Liver (tissue), 9 donors: ENCODE results near the gene IQSEC3. TPM values are rescaled to one million over a fixed set of nuclear protein-coding genes. Genes with fewer than 3 reads are reported as not detected.
"Not testable (repeated sequence)": the region's sequence is repeated elsewhere in the genome, so short reads cannot be mapped to it uniquely, and the experiment has no call there.

Experiments
- DNase-seq: peaks from one replicate; pipeline ENCODE4 v3.0.0-alpha.2; 2017; ENCODE audit warnings: low spot score
- H3K27ac ChIP-seq, 2 donors: one replicate each; pipeline ENCODE4 v1.7.0; 2013; ENCODE audit warnings: inconsistent platforms in 2 of 2, low read length in 2 of 2, control low read depth in 1 of 2, low read depth in 1 of 2, mild to moderate bottlenecking in 1 of 2
- H3K27me3 ChIP-seq, 4 donors: one replicate each; pipeline versions ENCODE4 v1.6.1 to v1.7.0; 2013; ENCODE audit warnings: low read length in 3 of 4, inconsistent platforms in 1 of 4, mild to moderate bottlenecking in 1 of 4, moderate library complexity in 1 of 4; ENCODE audit not compliant: control insufficient read depth in 4 of 4, insufficient read depth in 4 of 4
- H3K36me3 ChIP-seq, 4 donors: one replicate each; pipeline versions ENCODE4 v1.6.1 to v1.7.0; 2013; ENCODE audit warnings: low read length in 3 of 4, mild to moderate bottlenecking in 3 of 4, low read depth in 1 of 4, moderate library complexity in 1 of 4; ENCODE audit not compliant: control insufficient read depth in 4 of 4, insufficient read depth in 3 of 4
- H3K4me1 ChIP-seq, 4 donors: one replicate each; pipeline versions ENCODE4 v1.6.1 to v1.7.0; 2013; ENCODE audit warnings: low read length in 3 of 4, mild to moderate bottlenecking in 3 of 4, moderate library complexity in 1 of 4; ENCODE audit not compliant: control insufficient read depth in 4 of 4, insufficient read depth in 4 of 4
- H3K4me3 ChIP-seq, 3 donors: one replicate each; pipeline versions ENCODE4 v1.6.1 to v1.7.0; 2013; ENCODE audit warnings: low read length in 3 of 3, control low read depth in 1 of 3, low read depth in 1 of 3, mild to moderate bottlenecking in 1 of 3
- H3K9ac ChIP-seq, 2 donors: one replicate each; pipeline ENCODE4 v1.7.0; 2013; ENCODE audit warnings: low read length in 2 of 2, mild to moderate bottlenecking in 2 of 2, moderate library complexity in 2 of 2, control low read depth in 1 of 2, low read depth in 1 of 2
- H3K9me3 ChIP-seq, 4 donors: one replicate each; pipeline versions ENCODE4 v1.6.1 to v1.7.0; 2013; ENCODE audit warnings: low read length in 3 of 4; ENCODE audit not compliant: control insufficient read depth in 4 of 4
- HNF4A ChIP-seq, 2 donors: conservative IDR thresholded peaks; 2 replicates each; pipeline ENCODE4 v1.6.1; 2016; ENCODE audit warnings: antibody characterized with exemption in 2 of 2, mild to moderate bottlenecking in 2 of 2
- HNF4G ChIP-seq: IDR thresholded peaks from 2 replicates; pipeline ENCODE4 v1.6.1; 2016; ENCODE audit warnings: antibody characterized with exemption
- RXRA ChIP-seq, 2 donors: IDR thresholded peaks; 2 replicates each; pipeline ENCODE4 v1.6.1; 2017 to 2018; ENCODE audit warnings: antibody characterized with exemption in 2 of 2, mild to moderate bottlenecking in 1 of 2
- TAF1 ChIP-seq: conservative IDR thresholded peaks from 2 replicates; pipeline ENCODE4 v1.6.1; 2016; ENCODE audit warnings: antibody characterized with exemption, mild to moderate bottlenecking
- YY1 ChIP-seq: IDR thresholded peaks from 2 replicates; pipeline ENCODE4 v1.6.1; 2016; ENCODE audit warnings: antibody characterized with exemption, mild to moderate bottlenecking
- ZBTB33 ChIP-seq: IDR thresholded peaks from 2 replicates; pipeline ENCODE4 v1.6.1; 2016; ENCODE audit warnings: antibody characterized with exemption
- WGBS: extraction: QIAGEN DNeasy Blood & Tissue Kit; methylation state at CpG from one replicate; pipeline ENCODE4 v1.1.7; 2013; 5-methylcytosine and 5-hydroxymethylcytosine counted together
- polyA plus RNA-seq, 2 donors: library from polyadenylated mRNA; stranded (reverse) in 1 of 2; unstranded in 1 of 2; fragments of 200-250 nt in 1 of 2; fragments of >200 nt in 1 of 2; fragmentation: Nextera tagmentation in 1 of 2; extraction: Ambion mirVana in 1 of 2; gene quantifications; one replicate each; pipeline versions ENCODE4 v1.2.1 to v1.2.3, GENCODE V29; 2013 to 2015
- total RNA-seq, 2 donors: library from RNA; depleted of rRNA; stranded (reverse); fragments of >200 nt; gene quantifications; one replicate each; pipeline ENCODE4 v1.2.3, GENCODE V29; 2014
- TF ChIP-seq, protein P1 (sequence below): IDR thresholded peaks from 2 replicates; pipeline ENCODE4 v1.6.1; 2016; ENCODE audit warnings: antibody characterized with exemption, mild to moderate bottlenecking
- TF ChIP-seq, protein P2 (sequence below): IDR thresholded peaks from 2 replicates; pipeline ENCODE4 v1.6.1; 2016; ENCODE audit warnings: antibody characterized with exemption
- donor health status: healthy.
- donor health status: healthy.
- donor health status: healthy.
- donor health status: healthy.
- donor health status: healthy.

IQSEC3 gene
- total and polyA plus RNA-seq, 4 donors: under 0.01 to 0.79 (median 0.48) TPM

GRCh38 chr12:214003-214741 is 147.6 kb downstream of the IQSEC3 start, which contains the start of gene SLC6A12:
Gene SLC6A12 (minus strand): TSS chr12:214157. CDS start chr12:209986, 4,171 bp downstream.
- Histone ChIP-seq H3K4me1 (peaks cover 14 to 60% (median 51%) of the 10 kb centered on the region in 4 donors), H3K27me3 (no peaks in the 10 kb centered on the region), H3K9ac (peak within 1 kb of the TSS; percentile 40 to 68), H3K36me3 (peaks cover 0 to 10% (median 3%) of the 10 kb centered on the region in 4 donors), H3K9me3 (no peaks in the 10 kb centered on the region), H3K27ac (peak within 1 kb of the TSS; percentile 85 to 87), H3K4me3 (peak within 1 kb of the TSS; percentile 37 to 80 (median 60))
- peak; percentile 50 to 58 for TF ChIP-seq HNF4A (conservative IDR thresholded peaks at IDR 0.05)
- TF ChIP-seq YY1: no peak
- TF ChIP-seq RXRA (IDR thresholded peaks at IDR 0.05): peak; percentile 53 to 73
- TF ChIP-seq ZBTB33: no peak
- no peak for TF ChIP-seq HNF4G
- TF ChIP-seq, protein P1, sequence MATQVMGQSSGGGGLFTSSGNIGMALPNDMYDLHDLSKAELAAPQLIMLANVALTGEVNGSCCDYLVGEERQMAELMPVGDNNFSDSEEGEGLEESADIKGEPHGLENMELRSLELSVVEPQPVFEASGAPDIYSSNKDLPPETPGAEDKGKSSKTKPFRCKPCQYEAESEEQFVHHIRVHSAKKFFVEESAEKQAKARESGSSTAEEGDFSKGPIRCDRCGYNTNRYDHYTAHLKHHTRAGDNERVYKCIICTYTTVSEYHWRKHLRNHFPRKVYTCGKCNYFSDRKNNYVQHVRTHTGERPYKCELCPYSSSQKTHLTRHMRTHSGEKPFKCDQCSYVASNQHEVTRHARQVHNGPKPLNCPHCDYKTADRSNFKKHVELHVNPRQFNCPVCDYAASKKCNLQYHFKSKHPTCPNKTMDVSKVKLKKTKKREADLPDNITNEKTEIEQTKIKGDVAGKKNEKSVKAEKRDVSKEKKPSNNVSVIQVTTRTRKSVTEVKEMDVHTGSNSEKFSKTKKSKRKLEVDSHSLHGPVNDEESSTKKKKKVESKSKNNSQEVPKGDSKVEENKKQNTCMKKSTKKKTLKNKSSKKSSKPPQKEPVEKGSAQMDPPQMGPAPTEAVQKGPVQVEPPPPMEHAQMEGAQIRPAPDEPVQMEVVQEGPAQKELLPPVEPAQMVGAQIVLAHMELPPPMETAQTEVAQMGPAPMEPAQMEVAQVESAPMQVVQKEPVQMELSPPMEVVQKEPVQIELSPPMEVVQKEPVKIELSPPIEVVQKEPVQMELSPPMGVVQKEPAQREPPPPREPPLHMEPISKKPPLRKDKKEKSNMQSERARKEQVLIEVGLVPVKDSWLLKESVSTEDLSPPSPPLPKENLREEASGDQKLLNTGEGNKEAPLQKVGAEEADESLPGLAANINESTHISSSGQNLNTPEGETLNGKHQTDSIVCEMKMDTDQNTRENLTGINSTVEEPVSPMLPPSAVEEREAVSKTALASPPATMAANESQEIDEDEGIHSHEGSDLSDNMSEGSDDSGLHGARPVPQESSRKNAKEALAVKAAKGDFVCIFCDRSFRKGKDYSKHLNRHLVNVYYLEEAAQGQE: no peak
- TF ChIP-seq TAF1: no peak
- WGBS: 21% methylated on average over 14 of the region's 14 CpGs
- no peak for DNase-seq

GRCh38 chr12:215116-215515 is 148.5 kb downstream of the IQSEC3 start:
- H3K27ac ChIP-seq: peak overlapping the region in 1 of 2 donors; percentile 85
- TF ChIP-seq, protein P1: no peak
- TF ChIP-seq, protein P2, sequence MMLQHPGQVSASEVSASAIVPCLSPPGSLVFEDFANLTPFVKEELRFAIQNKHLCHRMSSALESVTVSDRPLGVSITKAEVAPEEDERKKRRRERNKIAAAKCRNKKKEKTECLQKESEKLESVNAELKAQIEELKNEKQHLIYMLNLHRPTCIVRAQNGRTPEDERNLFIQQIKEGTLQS: no peak
- no peak overlapping the region for H3K9ac ChIP-seq
- 92% methylated on average over 6 of the region's 6 CpGs for WGBS
- peaks cover 10 to 50% (median 41%) of the 10 kb centered on the region in 4 donors for H3K4me1 ChIP-seq
- no peaks in the 10 kb centered on the region for H3K27me3 ChIP-seq
- no peaks in the 10 kb centered on the region for H3K9me3 ChIP-seq
- H3K36me3 ChIP-seq: peaks cover 0 to 13% (median 5%) of the 10 kb centered on the region in 4 donors
- DNase-seq: no peak
- no peak overlapping the region for H3K4me3 ChIP-seq

GRCh38 chr12:217029-217428 is 150.5 kb downstream of the IQSEC3 start:
- H3K4me3 ChIP-seq, H3K9me3 ChIP-seq, H3K27ac ChIP-seq, DNase-seq, H3K9ac ChIP-seq, H3K27me3 ChIP-seq: not testable (repeated sequence)
- 83% methylated on average over 6 of the region's 6 CpGs for WGBS
- H3K4me1 ChIP-seq: peaks cover 5 to 32% (median 24%) of the 10 kb centered on the region in 4 donors
- peaks cover 0 to 20% (median 12%) of the 10 kb centered on the region in 4 donors for H3K36me3 ChIP-seq
